GM18508 (cell line): ENCODE data around the gene ZNF84.

Experiments
- ATAC-seq: cut with Tn5 transposase; IDR thresholded peaks from one replicate; pipeline ENCODE4 v1.9.1; 2021; ENCODE audit warnings: moderate number of reproducible peaks; ENCODE audit not compliant: insufficient read depth, unreplicated experiment

Gene ZNF84

DNA sequence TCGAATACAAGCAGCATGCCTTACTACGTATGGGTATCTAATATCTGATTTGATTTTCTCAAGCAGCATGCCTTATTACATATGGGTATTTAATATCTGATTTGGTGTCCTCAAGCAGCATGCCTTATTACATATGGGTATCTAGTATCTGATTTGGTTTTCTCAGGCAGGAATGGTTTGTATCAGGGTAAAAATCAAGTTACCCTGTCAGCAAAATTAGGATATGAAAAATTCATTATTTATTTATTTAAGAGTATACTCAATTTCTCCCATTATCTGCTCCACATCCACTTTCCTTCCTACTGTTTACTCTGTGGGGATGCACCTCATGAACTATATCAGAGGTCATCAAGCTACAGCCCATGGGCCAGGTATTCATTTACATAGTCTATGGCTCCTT, 70.8 kb downstream of the ZNF84 start:
- ATAC-seq: no peak
